M059J (cell line): ENCODE results near the gene IL20. TPM values are rescaled to one million over a fixed set of nuclear protein-coding genes. Genes with fewer than 3 reads are reported as not detected.

Source experiments
- DNase-seq: peaks from one replicate; pipeline ENCODE4 v3.0.0-alpha.2; 2012; ENCODE audit warnings: low read depth
- total RNA-seq: library from RNA; depleted of rRNA; stranded (reverse); fragments of >200 nt; shearing (Covaris generic); gene quantifications from 2 replicates; pipeline ENCODE4 v1.2.3, GENCODE V29; 2014

Gene IL20
- total RNA-seq, 1 experiment from 2014 or later: not detected

DNA sequence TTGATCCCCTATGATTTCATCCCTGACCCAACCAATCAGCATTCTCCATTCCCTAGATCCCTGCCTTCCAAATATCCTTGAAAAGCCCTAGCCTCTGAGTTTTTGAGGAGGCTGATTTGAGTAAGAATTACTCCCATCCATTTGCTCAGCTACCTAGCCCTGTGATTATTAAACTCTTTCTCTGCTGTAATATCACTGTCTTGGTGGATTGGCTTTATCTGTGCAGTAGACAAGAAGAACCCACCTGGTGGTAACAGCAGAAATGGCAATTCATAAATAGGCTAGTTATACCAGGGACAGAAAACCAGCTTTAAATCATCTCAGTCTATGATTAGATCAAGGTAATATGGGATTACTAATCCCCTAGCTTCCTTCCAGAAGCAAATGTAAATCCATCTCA is 13.0 kb downstream of the IL20 start:
- no peak for DNase-seq

DNA sequence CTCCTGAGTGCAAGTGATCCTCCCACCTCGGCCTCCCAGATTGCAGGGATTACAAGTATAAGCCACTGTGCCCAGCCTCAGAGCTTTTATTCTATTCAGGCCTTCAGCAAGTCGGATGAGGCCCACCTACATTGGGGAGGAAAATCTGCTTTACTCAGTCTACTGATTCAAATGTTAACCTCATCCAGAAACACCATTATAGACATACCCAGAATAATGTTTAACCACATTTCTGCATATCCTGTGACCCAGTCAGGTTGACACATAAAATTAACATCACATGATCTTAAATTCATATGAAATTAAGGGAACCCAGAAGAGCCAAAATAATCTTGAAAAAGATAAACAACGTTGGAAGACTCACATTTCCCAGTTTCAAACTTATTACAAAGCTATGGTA is 14.9 kb downstream of the IL20 start:
- DNase-seq: no peak

DNA sequence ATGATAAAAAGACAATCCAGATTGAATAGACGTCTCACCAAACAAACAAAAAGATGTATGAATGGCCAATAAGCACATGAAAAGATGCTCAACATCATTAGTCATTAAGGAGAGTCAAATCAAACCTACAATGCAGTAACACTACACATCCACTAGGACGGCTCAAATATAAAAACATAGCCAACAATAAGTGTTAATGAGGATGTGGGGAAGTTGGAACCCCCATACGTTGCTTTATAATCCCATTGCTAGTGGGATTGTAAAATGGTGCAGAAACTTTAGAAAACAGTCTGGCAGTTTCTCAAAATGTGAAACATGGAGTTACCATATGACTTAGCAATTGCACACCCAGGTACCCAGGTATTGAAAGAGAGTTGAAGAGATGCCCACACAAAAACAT is 17.1 kb downstream of the IL20 start:
- no peak for DNase-seq

DNA sequence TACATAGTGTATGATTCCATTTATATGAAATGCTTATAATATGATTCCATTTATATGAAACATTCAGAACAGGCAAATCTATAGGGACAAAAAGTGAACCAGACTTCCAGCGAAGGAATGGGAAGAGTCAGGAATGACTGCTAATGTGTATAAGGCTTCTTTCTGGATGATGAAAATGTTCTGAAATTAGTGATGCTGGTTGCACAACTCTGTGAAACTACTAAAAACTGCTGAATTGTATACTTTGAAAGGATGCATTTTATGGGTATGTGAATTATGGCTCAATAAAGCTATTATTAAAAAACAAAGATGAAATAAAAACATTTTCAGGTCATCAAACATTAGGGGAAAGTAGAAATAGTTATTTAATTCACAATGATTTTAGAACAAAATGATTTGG is 17.7 kb downstream of the IL20 start:
- no peak for DNase-seq

DNA sequence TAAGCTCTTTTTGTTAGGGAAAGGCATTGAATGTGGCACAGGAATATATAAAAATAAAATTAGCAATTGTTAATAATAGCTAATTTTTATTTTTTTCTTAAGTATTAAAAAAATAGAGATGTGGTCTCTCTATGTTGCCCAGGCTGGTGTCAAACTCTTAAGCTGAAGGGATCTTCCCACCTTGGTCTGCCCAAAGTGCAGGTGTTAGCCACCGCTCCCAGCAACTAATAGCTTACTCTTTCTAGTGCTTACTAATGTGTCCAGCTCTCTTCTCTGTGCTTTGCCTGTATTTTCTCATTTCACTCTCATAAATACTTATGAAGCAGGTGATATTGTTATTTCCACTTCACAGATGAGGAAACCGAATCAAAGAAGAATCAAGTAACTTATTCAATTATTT is 18.5 kb downstream of the IL20 start:
- DNase-seq: no peak

DNA sequence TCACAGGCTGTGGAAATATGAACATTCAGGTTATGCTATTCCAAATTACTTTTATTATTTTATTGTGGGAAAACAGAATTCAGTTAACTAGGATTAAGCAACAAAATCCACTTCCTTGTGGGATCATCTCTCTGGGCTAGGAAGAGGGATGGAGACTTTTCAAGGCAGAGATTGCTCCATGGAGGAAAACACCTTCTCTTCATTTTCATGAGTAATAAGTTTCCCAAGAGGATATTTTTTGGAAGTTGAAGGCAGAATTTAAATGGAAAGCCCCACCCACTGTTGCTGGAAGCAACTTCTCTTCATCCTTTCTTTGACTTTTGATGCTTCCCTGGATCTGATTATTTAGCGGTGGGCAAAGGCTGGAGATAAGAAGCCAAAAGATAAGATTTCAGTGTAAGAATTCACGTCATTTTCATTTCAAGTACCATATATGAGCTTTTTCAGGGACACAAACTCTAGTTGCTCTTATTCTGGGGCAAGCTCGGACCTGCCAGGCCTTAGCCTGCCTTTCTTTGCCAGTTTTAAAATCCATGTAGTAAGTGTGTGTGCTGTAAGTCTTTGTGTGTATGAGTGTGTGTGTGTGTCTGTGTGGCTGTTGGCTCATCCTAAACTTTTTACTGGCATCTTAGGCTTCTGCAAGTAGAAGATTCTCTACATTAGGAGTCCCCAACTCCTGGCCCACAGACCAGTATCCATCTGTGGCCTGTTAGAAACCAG is 20.1 kb downstream of the IL20 start:
- no peak for DNase-seq

DNA sequence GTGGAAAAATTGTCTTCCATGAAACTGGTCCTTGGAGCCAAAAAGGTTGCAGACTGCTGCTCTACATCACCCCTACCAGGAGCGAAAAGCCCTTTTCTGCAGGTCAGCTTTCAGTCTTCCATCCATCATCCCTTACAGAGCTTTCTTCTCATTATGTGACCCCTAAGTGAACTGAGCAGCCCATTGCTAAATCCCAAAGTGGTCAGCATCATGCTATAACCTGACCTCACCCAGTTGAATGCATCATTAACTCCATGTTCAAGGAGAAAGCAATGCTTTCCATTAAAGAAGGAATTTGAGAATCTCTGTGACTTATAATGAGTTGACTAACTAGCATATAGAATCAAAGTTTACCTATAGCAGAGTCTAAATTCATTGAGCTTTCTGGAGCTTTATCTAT is 21.4 kb downstream of the IL20 start:
- no peak for DNase-seq

DNA sequence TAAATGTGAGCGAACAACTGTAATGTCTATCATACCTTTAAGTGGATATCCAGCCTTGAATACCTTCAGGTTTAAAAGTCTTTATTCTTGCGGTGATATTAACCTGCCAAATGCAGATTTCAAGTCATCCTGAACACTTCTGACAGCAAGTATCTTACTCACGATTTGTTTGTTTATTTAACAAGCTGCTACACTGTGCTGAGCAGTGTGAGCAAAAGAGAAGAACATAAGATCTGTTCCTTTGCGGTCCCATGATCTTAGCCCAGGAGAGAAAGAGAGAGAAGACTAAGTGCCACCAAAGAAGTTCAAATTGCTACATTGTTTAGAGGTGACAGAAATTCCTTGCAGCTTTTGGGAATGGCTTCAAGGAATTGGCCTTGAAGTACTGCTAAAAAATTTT is 22.3 kb downstream of the IL20 start:
- DNase-seq: peak; percentile 70

DNA sequence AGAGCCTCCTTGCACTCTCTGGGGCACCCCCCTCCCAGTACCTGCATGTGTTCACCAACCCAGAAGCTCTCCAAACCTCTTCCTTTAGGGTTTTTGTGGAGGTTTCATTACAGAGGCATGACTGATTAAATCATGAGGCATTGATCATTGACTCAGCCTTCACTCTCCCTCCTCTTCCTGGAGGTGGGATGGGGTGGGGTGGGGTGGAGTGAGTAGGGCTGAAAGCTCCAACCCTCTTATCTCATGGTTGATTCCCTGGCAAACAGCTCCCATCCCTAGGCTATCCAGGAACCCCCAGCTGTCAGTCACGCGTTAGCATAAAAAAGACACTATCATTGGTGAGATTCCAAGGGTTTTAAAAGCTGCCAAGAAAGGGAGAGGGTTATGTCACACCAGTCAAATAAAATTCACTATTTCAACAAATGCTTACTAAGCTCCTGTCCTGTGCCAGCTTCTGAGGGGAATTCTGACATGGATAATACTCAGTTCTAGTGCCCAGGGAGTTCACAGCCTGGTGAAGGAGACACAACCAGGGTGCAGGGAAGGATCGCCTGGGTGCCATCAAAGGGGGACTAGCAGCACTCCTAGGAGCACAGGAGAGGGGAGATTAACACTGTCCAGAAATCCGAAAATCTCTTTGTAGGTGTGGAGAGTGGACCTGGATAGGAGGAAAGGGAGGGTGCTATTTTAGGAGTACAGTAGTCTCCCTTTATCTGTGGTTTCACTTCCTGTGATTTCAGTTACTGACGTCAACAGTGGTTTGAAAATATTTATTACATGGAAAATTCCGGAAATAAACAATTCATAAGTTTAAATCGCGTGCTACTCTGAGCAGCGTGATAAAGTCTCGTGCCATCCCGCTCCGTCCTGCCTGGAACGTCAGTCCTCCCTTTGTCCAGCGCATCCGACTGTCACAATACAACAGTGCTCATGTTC is 25.0 kb downstream of the IL20 start:
- DNase-seq: peak; percentile 92

DNA sequence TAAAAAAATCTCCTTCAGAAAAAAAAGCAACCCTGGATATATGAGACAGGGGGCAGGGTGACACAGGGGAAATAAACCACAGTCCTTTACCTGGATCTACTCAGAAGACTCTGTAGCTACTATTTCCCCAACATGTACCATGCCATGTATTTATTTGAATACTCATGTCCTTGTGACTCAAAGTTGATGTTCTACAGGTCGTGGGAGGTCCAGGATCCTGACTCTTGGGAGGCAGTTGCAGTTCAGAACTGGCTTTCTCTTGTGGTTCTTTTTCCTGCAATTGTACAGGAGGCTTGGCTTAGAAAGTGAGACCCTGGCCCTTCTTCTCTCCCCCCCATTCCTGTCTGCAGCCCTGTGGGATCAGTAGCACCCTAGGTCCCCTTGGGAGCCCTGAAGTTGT is 26.0 kb downstream of the IL20 start:
- DNase-seq: peak; percentile 61

DNA sequence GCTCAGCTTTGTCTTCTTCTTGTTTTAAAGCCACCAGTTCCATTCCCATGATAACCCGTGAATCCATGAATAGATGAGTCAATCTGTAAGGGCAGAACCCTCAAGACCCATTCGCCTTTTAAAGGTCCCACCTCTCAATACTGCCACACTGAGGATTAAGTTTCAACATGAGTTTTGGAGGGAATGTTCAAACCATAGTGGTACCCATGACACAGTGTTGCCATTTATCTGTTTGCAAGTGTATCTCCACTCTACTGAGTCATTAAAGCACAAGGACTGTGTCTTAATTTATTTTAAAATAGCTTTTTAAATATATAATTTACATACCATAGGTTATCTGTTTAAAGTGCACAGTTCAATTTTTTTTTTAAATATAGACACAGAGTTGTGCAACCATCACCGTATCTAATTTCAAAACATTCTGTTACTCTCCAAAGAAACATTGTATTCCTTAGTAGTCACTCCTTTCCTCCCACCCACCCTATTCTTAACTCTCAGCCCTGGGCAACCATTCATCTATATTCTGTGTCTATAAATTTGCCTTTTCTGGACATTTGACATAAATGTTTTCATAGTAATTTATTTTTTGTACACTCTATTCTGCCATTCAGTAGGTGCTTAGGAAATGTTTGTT is 27.0 kb downstream of the IL20 start:
- peak; percentile 44 for DNase-seq

DNA sequence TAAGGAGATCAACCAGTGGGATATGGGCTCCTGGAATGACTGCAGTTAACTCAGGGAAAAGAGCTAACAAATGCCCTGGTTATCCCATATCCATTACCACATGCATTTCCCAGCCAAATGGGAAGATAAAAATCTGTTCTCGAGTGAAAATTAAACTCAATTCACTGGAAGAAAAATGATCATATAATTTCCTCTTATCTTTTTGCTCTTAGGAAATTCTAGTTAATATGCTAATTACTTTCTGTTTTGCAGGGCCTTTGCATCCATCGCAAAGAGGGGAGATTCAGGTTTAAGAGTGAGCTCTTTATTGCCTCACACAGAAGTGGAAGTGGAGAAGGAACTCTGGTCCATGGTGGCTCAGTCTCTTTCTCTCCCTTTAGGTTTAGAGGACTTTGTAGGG is 28.0 kb downstream of the IL20 start:
- no peak for DNase-seq

DNA sequence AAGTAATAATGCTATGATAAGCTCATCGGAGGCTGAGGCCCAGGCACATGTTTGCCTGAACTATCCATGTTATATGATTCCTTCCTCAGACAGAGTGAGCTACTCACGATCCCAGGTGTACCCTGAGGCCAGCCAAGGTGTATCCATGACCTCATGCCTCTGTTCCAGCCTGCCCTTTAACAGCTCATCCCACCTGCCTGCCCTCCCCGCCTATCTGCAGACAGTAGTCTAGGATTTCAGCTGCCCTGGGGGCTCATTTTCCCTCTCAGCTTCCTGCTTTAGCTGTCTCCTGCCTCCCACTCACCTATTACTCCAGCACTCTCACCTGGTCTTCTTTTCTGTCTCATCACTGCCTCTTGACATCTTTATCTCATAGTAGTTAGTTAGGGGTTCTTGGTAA is 29.9 kb downstream of the IL20 start:
- no peak for DNase-seq

DNA sequence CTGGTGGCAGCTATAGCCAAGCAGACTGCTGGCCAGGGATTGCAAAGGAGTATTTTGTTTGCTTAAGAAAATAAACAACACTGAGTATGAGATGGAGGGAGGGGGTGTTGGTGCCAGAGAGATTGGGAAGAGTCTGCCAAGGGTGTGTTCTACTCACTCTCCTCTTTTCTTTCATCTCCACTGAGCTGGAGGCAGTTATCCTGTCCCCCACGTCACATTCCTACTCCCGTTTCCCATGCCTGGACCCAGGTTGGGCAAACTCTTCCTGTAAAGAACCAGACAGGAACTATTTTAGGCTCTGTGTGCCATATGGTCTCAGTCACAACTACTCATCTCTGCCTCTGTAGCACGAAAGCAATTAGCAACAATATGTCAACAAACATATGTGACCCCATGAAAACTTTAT is 30.4 kb downstream of the IL20 start:
- peak; percentile 77 for DNase-seq

DNA sequence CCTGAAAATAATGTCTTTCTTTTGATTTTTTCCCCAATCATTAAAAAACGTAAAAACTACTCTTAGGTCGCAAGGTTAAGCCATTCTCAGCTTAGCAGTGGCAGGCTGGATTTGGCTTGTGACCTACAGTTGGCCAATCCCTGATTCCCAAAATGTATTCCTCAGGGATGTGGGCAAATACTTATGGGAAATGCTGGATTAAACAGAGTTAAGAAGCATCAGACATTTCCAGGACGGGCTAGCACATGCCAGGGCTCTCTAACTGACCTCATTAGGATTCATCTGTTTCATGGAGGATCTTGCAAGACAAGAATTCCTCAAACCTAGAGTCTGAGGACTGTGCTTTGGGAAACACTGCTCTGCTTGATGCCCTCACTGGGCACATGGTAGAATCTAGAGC is 30.8 kb downstream of the IL20 start:
- no peak for DNase-seq

DNA sequence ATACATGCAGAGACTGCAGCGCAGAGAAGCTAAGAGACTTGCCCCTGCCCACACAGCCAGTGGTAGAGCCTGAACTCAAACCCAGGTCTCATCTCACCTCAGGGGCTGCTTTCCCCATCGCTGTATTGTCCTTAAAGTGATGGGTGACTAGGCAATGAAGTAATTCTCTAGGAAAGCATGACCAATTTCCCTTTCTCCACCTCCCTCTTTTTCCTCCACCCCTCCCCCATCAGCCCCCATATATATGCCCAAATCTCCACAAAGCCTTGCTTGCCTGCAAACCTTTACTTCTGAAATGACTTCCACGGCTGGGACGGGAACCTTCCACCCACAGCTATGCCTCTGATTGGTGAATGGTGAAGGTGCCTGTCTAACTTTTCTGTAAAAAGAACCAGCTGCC is 31.8 kb downstream of the IL20 start, which contains the start of gene IL24:
Gene IL24, plus strand, starts transcription at position 269 of the 400 bp plus-strand sequence. CDS start 390 bp downstream, outside the sequence.
- no peak for DNase-seq

DNA sequence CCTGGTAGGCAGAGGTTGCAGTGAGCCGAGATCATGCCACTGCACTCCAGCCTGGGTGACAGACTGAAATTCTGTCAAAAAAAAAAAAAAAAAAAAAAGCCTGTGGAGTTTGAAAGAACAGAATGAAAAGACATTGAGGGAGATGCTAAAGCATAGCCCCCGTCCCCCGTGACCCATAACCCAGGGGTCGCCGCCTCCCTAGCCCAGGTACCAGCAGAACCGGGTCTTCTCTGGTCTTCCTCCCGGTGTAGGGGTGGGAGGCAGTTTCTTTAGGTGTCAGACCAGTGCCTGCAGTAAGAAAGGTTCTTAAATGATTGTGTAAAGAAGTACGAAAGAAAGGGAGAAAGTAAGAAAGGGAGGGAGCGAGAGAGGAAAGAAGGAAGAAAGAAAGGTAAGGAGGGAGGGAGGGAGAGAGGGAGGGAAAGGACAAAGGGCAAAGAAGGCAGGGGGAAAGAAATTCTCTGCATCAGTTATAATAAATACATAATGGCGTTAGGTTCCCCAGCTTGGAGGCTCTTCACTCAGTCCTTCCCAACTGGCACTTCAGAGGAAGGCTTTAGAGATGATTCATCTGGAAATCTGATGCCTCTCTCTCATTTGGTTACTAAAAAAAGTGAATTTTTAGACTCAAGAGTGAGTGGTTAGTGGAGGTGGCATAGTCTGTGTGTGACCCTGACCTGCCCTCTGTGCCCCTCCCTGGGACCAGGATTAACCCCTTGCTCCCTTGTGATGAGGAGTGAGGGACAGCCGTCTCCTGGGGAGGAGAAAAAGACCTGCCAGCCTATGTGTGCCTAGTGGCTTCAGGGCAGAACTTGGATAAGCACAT is 32.9 kb downstream of the IL20 start:
- DNase-seq: peak; percentile 87

DNA sequence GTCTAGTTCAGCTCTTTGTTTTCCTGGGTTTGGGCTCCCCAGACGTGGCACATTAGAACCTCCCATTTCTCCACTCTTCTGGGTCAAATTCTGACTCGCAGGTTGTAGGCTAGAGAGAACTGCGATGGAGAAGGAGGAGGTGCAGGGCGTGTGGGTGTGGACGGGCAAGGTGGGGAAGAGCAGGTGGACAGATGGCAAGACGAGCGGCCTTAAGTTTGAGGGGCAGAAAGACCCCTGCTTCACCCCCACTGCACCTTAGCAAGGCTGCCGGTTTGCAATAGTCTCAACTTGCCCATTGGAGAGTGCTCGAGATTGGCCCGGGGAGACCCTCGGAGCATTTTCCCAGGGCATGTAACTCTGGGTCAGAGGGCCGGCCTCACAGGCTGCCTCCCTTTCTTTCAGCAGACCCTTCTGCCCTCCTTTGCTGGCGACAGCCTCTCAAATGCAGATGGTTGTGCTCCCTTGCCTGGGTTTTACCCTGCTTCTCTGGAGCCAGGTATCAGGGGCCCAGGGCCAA is 33.5 kb downstream of the IL20 start:
- DNase-seq: no peak

DNA sequence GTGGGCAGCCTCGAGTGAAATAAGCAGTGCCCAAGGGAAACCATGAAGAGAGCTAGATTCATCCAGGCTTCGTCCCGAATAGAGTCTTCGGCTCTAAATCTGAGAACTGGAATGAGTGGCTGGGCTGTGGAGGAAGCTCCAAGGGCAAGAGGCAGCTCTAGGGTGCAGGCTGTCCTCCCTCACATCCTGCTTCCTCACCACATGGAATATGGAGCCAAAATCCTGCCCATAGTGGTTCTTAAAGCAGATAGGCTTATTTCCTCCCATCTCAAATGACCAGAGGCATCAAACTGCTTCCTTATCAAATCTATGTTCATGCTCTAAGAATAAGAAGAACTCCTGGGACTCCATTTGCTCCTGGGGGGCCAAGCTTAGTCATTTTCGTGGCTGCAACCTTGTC is 34.3 kb downstream of the IL20 start:
- DNase-seq: peak; percentile 46

DNA sequence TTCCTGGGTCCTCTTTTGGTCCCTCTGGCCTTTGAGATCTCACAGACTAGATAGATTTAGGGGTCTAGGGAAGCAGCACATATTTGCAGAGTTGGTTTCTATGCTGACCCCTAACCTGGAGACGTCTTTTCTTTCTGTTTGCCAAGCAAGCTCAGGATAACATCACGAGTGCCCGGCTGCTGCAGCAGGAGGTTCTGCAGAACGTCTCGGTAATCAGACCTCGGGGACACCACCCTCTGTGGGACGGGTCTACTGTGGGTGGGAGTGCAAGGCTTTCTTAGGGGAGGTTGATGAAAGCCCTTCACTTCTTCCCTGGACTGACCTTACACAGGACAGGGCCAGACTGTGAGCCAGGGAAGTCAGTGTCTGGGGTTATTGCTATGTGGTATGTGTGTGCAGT is 34.7 kb downstream of the IL20 start:
- DNase-seq: no peak

DNA sequence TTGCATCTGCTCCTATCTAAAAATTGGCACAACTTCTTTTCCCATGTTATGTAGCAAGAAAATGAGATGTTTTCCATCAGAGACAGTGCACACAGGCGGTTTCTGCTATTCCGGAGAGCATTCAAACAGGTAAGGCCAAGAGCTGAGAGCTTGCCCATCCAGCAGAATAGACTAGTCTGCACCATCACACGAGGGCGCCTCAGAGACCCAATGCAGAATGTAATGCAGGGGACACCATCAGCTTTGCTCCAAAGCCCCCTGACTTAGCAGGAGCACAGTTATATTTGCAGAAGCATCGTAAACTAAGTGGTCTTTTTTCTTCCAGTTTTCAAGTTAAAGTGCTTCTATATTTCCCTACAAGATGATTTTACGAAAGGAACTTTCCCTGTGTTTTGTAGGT is 36.5 kb downstream of the IL20 start:
- no peak for DNase-seq
